Keratinocyte (primary cell): Measurements from ENCODE around the gene HSD17B13.

Experiments
- CTCF ChIP-seq, 3 experiments: IDR thresholded peaks in 1 of 3; conservative IDR thresholded peaks in 1 of 3; optimal IDR thresholded peaks in 1 of 3; 2 replicates in 2 of 3; 3 replicates in 1 of 3; pipeline versions ENCODE3 to v1.5.1; 2011; ENCODE audit warnings: low read length in 3 of 3, mild to moderate bottlenecking in 3 of 3, moderate library complexity in 2 of 3, control low read depth in 1 of 3, inconsistent platforms in 1 of 3; ENCODE audit not compliant: insufficient read depth in 2 of 3; ENCODE audit errors: extremely low read depth in 1 of 3
- EZH2 ChIP-seq: IDR thresholded peaks from one replicate; pipeline ENCODE4 v1.6.1; 2012; ENCODE audit warnings: inconsistent platforms, mild to moderate bottlenecking, low read length, moderate library complexity

GRCh38 chr4:87275311-87275710 lies 47.4 kb downstream of the HSD17B13 start:
- no peak for TF ChIP-seq CTCF (optimal IDR thresholded peaks at IDR 0.05 in 1 of 3, IDR thresholded peaks at IDR 0.05 in 1 of 3, conservative IDR thresholded peaks at IDR 0.05 in 1 of 3; ENCODE audit: extremely low read depth in 1 of 3, insufficient read depth in 2 of 3, low read length in 3 of 3)
- no peak for TF ChIP-seq EZH2
